ENCODE measurements around the gene RAB31. TPM values are rescaled to one million over a fixed set of nuclear protein-coding genes. Genes with fewer than 3 reads are reported as not detected.

The RAB31 gene
- total RNA-seq, 1 experiment from 2014 or later = 118 TPM

DNA sequence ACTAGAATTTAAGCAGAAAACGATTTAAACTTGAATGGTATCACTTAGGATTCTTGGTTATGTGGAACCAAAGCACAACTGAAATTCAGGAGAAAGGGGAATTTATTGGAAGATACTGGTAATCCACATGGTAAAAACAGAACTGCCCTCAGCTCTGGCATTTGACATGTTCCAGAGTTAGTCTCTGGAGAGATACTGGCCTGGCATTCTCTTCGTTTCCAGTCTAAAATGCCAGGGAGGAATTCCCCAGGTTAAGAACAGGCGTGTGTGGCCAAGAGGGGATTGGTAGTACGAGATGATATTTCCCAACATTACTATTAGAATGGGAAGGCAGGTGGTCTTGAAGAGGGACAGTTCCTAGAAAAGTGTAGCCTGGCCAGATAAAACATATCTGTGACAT is 109.2 kb downstream of the RAB31 start:
- Histone ChIP-seq H3K4me1 (ENCODE audit: control insufficient read depth, insufficient read depth, low read length) (peaks cover 21% of the 10 kb centered on the region), H3K27ac (ENCODE audit: low read length) (no peak overlapping the region), H3K9me3 (ENCODE audit: control insufficient read depth, insufficient read depth, low read depth, low read length) (no peaks in the 10 kb centered on the region), H3K27me3 (ENCODE audit: control insufficient read depth, insufficient read depth, low read length) (no peaks in the 10 kb centered on the region), H3K4me3 (ENCODE audit: low read depth in 2 of 2, low read length in 2 of 2) (no peak overlapping the region), H3K36me3 (ENCODE audit: control insufficient read depth, insufficient read depth, low read length) (peaks cover 3% of the 10 kb centered on the region; the same call in 1 of the 2 replicates)
- POLR2A ChIA-PET = no interaction called here
- CTCF ChIA-PET = no interaction called here
- intact Hi-C loops (cut with micrococcal nuclease; ENCODE audit: unreplicated experiment) (no loop called here), in situ Hi-C loops (cut with HindIII; ENCODE audit: low pct_unique_long_range_greater_than_20kb, low sequenced_read_pairs) (no loop called here)
- DNase-seq (ENCODE audit: low read depth, low spot score) = no peak
- TF ChIP-seq SIN3A (IDR thresholded peaks at IDR 0.05; ENCODE audit: borderline replicate concordance, insufficient read depth, low read depth, low read length) (no peak), POLR2AphosphoS5 (IDR thresholded peaks at IDR 0.05; ENCODE audit: low read depth, low read length) (no peak), CTCF (IDR thresholded peaks at IDR 0.05) (no peak), TCF7L2 (IDR thresholded peaks at IDR 0.05; ENCODE audit: low read depth, low read length) (no peak)
- TF ChIP-seq, protein P1, sequence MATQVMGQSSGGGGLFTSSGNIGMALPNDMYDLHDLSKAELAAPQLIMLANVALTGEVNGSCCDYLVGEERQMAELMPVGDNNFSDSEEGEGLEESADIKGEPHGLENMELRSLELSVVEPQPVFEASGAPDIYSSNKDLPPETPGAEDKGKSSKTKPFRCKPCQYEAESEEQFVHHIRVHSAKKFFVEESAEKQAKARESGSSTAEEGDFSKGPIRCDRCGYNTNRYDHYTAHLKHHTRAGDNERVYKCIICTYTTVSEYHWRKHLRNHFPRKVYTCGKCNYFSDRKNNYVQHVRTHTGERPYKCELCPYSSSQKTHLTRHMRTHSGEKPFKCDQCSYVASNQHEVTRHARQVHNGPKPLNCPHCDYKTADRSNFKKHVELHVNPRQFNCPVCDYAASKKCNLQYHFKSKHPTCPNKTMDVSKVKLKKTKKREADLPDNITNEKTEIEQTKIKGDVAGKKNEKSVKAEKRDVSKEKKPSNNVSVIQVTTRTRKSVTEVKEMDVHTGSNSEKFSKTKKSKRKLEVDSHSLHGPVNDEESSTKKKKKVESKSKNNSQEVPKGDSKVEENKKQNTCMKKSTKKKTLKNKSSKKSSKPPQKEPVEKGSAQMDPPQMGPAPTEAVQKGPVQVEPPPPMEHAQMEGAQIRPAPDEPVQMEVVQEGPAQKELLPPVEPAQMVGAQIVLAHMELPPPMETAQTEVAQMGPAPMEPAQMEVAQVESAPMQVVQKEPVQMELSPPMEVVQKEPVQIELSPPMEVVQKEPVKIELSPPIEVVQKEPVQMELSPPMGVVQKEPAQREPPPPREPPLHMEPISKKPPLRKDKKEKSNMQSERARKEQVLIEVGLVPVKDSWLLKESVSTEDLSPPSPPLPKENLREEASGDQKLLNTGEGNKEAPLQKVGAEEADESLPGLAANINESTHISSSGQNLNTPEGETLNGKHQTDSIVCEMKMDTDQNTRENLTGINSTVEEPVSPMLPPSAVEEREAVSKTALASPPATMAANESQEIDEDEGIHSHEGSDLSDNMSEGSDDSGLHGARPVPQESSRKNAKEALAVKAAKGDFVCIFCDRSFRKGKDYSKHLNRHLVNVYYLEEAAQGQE (IDR thresholded peaks at IDR 0.05; ENCODE audit: insufficient read depth in 1 of 2, low read depth in 2 of 2, low read length in 1 of 2) = no peak
- ATAC-seq = no peak
- BruUV-seq (replicated peaks) = no TSS peak

- no peaks in the 10 kb centered on the region for H3K9me3 ChIP-seq (ENCODE audit: control insufficient read depth, insufficient read depth, low read depth, low read length)
- CTCF ChIA-PET = no interaction called here
- DNase-seq (ENCODE audit: low read depth, low spot score) (no peak), ATAC-seq (no peak)
- intact Hi-C loops (cut with micrococcal nuclease; ENCODE audit: unreplicated experiment) (no loop called here), in situ Hi-C loops (cut with HindIII; ENCODE audit: low pct_unique_long_range_greater_than_20kb, low sequenced_read_pairs) (no loop called here)
- no TSS peak for BruUV-seq (replicated peaks)
- POLR2A ChIA-PET = no interaction called here
- no peak overlapping the region for H3K4me3 ChIP-seq (ENCODE audit: low read depth in 2 of 2, low read length in 2 of 2)
- no peaks in the 10 kb centered on the region for H3K27me3 ChIP-seq (ENCODE audit: control insufficient read depth, insufficient read depth, low read length)
- H3K36me3 ChIP-seq (ENCODE audit: control insufficient read depth, insufficient read depth, low read length) = peaks cover 3% of the 10 kb centered on the region; the same call in 1 of the 2 replicates
- H3K4me1 ChIP-seq (ENCODE audit: control insufficient read depth, insufficient read depth, low read length) = peaks cover 21% of the 10 kb centered on the region
- TF ChIP-seq CTCF (IDR thresholded peaks at IDR 0.05) = no peak
- no peak for TF ChIP-seq POLR2AphosphoS5 (IDR thresholded peaks at IDR 0.05; ENCODE audit: low read depth, low read length)
- TF ChIP-seq TCF7L2 (IDR thresholded peaks at IDR 0.05; ENCODE audit: low read depth, low read length) = no peak
- TF ChIP-seq, protein P1 (IDR thresholded peaks at IDR 0.05; ENCODE audit: insufficient read depth in 1 of 2, low read depth in 2 of 2, low read length in 1 of 2) = no peak
- H3K27ac ChIP-seq (ENCODE audit: low read length) = no peak overlapping the region
Observed at GRCh38 chr18:9817725-9818422, 109.8 kb downstream of the RAB31 start.
